NCI-H82 treated with DMSO at 0.1 percent for 48 hours (cell line): ENCODE data around the gene KRTAP2-4.
"Not testable (repeated sequence)": the region's sequence is repeated elsewhere in the genome, so short reads cannot be mapped to it uniquely, and the experiment has no call there.

ENCODE experiments used
- DNase-seq: peaks from one replicate; lab custom pipeline; 2025; ENCODE audit not compliant: unreplicated experiment; lab: John Stamatoyannopoulos, UW

Gene KRTAP2-4

DNA sequence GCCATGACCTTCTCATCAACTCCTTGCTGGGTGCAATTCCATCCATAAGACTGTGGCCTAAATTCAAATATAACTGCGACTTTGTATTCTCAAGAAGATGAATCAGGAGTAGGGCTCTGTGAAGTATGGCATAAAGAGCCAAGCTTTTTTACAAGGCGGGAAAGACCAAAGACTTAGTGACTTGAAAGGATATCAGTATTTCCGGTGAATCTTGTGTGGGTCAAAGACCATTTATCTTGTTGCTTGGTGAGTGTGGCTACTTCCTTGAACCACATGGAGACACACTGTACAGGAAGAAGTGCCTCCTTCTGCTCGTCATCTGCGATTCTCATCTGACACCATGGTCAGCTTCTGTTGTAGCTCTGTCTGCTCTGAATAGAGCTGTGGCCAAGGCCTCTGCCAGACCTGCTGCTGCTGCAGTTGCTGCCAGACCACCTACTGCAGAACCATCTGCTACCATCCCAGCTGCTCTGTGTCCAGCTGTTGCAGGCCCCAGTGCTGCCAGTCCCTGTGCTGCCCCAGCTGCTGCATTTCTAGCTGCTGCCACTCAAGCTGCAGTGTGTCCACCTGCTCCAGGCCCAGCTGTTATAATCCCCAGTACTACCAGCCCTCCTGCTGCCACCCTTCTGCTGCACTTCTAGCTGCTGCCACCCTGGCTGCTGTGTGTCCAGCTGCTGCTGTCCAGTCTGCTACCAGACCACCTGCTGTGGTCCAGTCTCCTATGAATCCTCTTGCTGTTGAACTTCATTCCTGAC is 6.1 kb upstream of the KRTAP2-4 start:
- DNase-seq: no peak

DNA sequence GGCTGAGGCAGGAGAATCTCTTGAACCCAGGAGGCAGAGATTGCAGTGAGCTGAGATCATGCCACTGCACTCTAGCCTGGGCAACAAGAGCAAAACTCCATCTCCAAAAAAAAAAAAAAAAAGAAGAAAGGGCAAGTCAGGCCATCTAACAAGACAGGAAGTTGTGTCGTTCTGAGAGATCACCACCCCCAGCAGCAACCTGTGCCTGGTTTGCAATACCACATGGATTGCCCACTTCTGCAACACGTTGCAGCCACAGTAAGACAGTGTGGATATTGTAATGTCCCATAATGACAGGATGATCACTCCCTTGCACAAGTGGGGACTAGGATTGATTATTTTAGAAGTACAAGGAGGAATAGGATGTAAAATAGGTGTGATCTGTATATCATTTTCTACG is 3.4 kb upstream of the KRTAP2-4 start:
- DNase-seq: no peak

- no peak for DNase-seq
Observed at GRCh38 chr17:41067281-41067680, 1.6 kb upstream of the KRTAP2-4 start.

- not testable (repeated sequence) for DNase-seq
Observed at GRCh38 chr17:41065016-41065689, 526 bp downstream of the KRTAP2-4 start.

DNA sequence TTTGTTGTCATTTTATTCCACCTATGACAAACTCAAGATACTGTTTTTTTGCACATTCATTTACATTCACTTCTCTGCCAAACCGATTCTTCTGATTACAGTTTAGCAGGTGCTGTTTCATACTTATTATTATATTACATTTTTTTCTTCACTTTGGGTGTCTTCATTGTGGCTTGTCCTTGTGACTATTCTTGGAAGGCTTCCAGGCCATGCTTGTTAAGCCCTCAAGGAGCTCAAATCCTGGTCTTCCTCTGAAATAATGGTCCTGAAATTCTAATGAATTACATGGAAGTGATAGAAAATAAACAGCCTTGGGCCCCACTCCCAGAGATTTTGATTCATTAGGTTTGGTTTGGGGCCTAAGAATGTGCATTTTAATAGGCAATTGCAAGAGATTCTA is 1.4 kb downstream of the KRTAP2-4 start:
- DNase-seq: no peak

DNA sequence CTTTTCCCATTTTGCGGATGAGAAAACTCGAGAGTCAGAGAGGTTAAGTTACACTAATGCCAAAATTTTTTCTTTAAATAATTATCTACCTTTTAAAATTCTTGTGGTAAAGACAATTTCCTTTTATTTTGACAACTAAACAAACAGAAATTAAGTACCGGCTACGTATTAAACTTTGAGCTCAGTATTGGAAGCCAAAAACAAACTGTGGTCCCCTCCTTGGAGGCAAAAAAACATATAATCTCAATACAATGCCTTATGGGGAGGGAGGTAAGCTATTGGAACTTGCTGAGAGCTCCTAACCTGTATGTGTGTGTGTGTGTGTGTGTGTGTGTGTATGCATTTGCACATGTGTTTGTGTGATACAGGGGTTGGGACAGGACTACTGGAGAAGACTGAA is 2.2 kb downstream of the KRTAP2-4 start:
- DNase-seq: no peak

DNA sequence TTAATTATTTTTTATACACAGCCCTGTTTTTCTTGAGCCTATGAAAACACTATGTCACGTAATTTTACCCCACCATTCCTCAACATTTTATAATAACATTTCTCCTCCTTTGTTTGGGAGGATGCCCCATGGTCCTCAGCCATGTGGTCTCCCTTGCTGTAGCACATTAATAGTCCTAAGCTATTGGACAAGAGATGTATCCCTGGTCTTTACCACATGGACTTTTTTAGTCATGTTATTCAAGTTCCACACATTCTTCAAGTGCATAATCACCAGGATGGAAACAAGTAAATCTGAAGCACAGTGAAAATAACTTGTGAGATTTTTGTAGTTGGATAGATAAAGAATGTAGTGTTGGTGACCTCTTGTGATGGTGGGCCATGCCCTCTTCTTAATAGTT is 3.7 kb downstream of the KRTAP2-4 start:
- DNase-seq: no peak

DNA sequence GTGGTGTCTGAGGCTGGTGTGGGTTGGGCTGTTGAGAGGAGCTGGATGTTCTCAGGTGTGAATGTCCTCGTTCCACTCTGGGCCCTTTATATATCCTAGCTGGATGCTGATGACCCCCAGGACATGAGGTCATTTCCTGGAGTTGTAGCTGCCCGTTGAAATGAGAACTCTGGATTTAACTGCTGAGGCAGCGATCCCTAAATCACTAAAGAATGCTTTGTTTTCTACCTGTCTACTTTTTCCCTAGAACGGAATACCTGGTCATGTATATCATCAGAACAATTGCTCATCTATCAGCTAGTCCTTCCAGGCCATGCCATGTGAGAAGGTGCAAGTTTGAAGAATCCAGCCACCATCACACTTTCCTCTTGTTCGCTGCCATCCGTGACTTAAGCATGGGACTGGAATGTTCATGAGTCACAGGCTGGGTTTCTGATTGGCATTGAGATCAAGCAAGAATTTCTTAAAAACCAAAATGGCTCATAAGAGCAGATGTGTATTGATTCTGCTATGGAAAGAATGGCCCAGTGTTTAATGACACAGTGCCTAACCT is 5.6 kb downstream of the KRTAP2-4 start, which contains the start of gene KRTAP2-3:
Gene KRTAP2-3, minus strand, starts transcription at position 63 of the 553 bp plus-strand sequence. CDS start 64 bp downstream, outside the sequence.
- no peak for DNase-seq

DNA sequence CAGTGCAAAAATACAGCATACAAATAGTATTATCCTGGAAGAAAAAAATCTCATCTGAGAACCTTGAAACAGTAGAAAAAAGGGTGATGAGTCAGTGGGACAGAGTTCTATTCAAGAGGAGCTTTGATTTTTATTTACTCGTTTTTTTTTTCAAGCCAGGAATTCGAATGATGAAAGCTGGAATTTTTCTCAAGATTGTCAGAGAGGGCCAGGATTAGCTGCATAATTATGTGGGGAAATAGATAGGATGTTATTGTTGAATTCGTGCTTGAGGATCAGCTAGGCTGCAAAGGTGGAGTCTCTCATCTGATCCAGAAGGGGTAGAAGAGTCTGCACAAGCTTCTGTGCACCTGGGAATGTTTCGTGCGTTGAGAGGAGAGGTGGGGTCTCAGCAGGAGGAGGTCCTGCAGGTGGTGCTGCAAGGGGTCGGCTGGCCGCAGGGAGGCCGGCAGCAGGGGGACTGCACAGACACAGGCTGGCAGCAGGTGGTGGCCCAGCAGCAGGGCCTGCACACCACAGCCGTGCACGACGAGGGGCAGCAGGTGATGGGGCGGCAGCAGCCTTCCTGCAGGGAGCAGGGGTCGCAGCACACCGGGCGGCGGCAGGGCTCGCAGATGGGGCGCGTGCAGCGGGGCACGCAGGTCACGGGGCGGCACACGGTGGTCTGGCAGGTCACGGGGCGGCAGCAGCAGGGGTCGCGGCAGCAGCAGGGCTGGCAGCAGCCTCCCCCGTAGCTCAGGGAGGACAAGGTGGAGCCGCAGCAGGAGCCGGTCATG is 6.2 kb downstream of the KRTAP2-4 start:
- DNase-seq: not testable (repeated sequence)

- DNase-seq: no peak
Observed at GRCh38 chr17:41058741-41059140, 6.9 kb downstream of the KRTAP2-4 start.

DNA sequence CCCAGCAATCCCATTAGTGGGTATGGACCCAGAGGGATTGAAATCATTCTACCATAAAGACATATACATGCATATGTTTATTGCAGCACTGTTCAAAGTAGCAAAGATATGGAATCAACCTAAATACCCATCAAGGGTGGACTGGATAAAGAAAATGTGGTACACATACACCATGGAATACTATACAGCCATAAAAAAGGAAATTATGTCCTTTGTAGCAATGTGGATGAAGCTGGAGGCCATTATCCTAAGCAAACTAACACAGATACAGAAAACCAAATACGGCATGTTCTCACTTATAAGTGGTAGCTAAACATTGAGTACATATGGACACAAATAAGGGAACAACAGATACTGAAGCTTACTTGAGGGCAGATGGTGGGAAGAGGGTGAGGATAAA is 8.1 kb downstream of the KRTAP2-4 start:
- DNase-seq: no peak

- DNase-seq: not testable (repeated sequence)
Observed at GRCh38 chr17:41055130-41055529, 10.5 kb downstream of the KRTAP2-4 start, which contains the start of gene KRTAP2-2. Gene KRTAP2-2 (minus strand): TSS chr17:41055230. CDS start chr17:41055211, 19 bp downstream.

DNA sequence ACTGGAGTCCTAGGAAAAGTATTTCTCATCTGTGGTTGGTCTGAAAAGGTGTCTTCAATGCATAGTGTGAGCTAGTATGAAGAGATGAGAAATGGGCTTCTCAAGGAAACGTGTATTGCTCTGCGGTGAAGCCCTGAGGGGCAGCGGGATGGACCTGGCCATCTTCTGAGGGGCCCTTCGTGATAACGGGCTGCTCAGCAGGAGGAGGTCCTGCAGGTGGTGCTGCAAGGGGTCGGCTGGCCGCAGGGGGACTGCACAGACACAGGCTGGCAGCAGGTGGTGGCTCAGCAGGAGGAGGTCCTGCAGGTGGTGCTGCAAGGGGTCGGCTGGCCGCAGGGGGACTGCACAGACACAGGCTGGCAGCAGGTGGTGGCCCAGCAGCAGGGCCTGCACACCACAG is 11.1 kb downstream of the KRTAP2-4 start:
- not testable (repeated sequence) for DNase-seq

DNA sequence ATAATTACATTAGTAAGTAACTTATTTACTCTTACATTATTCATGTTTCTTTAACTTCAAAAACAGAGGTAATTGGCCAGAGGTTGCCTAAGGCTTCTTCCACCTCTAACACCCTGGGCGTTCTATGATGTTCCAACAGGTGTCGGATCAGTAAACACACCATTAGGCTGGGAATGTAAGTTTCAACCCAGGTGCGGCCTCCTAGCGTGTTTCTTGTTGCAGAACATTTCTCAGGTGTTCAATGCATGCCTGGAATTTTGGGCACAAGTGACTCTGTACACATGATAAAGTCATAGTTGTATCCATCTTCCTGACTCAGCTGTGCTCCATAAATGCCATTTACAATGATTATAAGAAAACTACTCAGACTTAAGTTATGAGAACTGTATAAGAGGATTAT is 11.7 kb downstream of the KRTAP2-4 start:
- DNase-seq: no peak

DNA sequence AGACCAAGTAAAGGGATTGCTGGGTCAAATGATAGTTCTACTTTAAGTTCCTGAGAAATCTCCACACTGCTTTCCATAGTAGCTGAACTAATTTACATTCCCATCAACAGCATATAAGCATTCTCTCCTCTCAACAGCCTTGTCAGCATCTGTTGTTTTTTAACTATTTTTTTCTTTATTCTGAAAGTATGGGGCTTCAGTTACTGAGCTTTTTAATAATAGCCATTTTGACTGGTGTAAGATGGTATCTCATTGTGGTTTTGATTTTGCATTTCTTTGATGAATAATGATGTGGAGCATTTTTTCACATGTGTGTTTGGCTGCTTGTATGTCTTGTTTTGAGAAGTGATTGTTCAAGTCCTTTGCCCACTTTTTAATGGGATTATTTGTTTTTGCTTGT is 13.1 kb downstream of the KRTAP2-4 start:
- no peak for DNase-seq

DNA sequence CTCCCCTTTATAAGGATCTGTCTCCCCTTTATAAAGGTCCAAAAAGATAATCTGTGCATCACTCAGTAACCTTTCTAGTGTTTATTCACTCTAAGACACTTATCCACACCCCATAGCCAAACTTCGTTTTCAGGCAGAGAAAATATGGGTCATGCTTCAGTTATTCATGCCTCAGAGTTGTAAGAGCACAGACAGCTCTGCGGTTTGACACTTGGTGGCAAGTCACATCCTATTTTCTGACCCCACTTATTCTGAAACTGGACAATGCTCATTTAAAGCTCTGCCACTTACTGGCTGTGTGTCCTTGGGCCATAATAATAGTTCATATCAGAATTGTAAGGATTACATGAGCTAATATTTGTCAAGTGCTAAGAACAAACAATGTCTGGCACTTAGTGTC is 16.6 kb downstream of the KRTAP2-4 start:
- DNase-seq: no peak

GRCh38 chr17:41048441-41048840 is 17.2 kb downstream of the KRTAP2-4 start:
- DNase-seq: no peak

GRCh38 chr17:41046735-41047465 is 18.8 kb downstream of the KRTAP2-4 start, which contains the start of gene KRTAP2-1:
Gene KRTAP2-1 (minus strand): TSS chr17:41047316. CDS start chr17:41047267, 49 bp downstream.
- DNase-seq: not testable (repeated sequence)

DNA sequence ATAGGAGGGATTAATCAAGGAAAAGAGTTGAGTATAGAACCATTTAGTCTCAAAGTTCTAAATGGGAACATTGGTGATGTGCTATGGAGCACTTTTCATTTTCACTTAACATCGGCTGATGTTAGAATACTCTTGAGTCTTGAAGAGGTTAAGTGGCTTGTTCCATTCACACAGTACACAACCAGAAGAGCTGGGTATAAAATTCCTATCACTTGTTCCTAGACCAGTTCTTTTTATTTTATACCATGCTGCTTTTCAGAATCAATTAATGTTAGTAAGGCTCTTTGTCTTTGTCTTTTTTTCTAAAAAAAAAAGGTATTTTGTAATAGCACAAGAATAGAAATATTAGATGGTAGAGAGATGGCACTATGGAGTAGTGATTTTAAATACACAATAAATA is 22.7 kb downstream of the KRTAP2-4 start:
- no peak for DNase-seq

DNA sequence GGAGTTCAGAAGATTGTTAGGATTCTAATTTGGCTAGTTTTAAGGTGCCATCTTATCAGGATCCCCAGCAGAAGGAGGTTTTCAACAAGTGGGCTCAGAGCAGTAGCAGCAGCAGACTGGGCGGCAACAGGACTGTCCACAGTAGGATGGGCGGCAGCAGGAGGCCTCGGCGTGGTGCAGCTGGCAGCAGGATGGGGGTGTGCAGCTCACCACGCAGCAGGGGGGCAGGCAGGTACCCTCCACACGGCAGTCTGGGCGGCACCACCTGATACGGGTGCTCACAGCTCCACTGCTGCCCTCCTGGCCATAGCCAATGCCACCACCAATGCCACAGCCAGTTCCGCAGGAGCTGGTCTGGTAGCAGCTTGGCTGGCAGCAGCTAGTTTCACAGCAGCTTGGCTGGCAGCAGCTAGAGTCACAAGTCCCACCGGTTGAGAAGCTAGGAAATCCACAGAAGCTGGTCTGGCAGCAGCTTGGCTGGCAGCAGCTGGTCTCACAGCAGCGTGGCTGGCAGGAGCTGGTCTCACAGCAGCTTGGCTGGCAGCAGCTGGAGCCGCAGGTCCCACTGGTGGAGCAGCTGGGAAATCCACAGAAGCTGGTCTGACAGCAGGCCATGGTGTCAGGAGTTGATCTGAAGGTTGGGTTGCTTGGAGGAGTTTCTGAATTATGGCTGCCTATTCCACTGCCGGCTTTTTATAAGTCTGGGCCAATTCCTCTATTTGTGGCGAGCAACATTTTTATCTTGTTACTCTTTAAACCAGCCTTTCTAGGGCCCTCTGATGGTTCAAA is 24.7 kb downstream of the KRTAP2-4 start, which contains the start of gene KRTAP1-1:
Gene KRTAP1-1, minus strand, starts transcription at position 668 of the 789 bp plus-strand sequence. Its CDS starts 53 bp downstream, at position 615.
- not testable (repeated sequence) for DNase-seq
